Measurements from ENCODE around the gene CARNS1.

The CARNS1 gene, protein sequence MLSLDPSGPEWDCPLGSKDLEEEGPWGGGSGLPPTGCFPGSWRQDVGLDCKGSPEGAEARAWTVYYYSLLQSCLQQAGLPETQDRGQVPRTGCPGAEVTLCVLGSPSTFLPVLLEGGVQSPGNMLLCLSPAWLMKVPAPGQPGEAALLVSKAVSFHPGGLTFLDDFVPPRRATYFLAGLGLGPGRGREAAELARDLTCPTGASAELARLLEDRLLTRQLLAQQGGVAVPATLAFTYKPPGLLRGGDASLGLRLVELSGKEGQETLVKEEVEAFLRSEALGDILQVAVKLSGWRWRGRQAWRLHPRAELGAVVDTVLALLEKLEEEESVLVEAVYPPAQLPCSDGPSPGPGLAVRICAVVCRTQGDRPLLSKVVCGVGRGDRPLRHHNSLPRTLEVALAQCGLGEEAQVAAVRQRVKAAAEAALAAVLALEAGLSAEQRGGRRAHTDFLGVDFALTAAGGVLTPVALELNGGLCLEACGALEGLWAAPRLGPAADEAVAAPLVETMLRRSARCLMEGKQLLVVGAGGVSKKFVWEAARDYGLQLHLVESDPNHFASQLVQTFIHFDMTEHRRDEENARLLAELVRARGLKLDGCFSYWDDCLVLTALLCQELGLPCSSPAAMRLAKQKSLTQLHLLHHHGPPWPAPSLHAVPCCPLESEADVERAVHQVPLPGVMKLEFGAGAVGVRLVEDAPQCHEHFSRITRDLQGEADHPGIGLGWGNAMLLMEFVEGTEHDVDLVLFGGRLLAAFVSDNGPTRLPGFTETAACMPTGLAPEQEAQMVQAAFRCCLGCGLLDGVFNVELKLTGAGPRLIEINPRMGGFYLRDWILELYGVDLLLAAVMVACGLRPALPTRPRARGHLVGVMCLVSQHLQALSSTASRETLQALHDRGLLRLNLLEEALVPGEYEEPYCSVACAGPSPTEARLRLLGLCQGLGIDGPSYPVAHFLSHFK

GRCh38 chr11:67415501-67416304 lies at the start of gene CARNS1:
Gene CARNS1, plus strand, starts transcription at chr11:67415678. Its CDS starts 522 bp downstream, at chr11:67416200.
- DNase-seq, result no peak

DNA sequence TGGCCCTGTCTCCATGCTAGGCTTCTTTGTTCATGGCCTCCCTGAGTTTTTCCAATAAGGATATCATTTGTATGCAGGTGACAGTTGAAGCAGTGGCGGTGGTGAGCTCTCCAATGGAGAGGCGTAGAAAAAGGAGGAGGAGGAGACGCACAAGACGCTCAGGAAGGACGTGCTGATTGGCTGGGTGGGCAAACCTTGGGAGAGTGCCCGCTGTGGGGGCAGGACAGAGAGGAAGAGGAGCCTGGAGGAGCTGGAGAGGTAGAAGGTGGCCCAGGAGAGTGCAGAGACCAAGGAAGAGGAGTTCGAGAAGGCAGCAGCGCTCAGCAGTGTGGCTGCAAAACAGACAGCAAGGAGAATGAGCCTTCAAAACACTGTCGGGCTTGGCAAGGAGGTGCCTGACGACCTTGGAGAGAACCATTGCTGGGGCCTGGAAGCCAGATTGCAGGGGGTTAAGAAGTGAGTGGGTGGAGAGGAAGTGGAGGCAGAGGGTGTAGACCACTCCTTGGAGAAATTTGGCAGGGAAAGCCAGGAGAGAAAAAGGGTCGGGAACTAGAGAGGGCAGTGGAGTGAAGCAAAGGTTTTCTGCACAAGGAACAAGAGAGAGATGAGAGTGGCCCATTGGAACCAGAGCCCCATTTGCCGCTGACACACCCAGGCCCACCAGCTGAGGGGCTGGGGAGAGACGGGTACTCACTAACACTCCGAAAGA lies 49.6 kb upstream of the CARNS1 start:
- no peak for DNase-seq

GRCh38 chr11:67366546-67366945 lies 48.9 kb upstream of the CARNS1 start:
- DNase-seq, result no peak

- no peak for DNase-seq
Observed at GRCh38 chr11:67366961-67367760, 48.3 kb upstream of the CARNS1 start.

DNA sequence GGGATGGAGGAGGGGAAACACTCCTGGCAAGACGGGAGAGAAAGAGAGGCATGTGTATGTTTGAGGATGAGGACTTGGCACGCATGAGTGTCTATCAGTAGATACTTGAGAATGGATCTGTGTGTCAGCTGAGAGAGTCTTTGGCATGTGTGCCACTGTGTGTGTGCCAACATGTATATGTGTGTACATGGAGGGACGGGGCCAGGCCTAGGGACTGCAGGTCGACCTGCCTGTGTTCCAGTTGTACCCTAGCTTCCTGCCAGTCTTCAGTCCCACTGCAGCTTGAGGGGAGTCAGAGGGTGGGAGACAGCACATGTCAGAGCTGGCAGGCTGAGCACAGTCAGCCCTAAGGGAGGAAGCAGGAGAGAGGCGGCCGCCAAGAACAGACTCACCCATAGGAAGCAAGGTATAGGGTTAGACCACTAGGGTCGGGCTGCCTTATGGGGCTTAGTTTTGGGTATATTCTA lies 47.7 kb upstream of the CARNS1 start:
- DNase-seq, result no peak

DNA sequence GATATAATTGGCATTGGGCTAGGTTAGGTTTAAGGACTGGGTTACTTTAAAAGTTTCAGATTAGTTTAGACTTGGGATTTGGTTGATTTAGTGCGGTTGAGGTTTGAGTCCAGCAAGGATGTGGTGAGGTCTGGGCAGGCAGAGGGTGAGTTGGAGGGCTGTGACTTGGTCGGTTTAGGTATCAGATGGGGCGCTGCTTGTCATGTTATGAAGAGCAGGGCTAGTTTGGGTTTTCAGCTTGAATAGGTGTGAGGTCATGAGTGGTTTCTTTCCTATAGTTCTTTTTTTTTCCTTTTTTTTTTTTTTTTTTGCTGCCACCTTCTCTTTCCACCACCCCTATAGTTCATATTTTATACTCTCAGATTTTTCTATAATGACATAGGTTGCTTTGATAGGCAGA lies 46.9 kb upstream of the CARNS1 start:
- no peak for DNase-seq

DNA sequence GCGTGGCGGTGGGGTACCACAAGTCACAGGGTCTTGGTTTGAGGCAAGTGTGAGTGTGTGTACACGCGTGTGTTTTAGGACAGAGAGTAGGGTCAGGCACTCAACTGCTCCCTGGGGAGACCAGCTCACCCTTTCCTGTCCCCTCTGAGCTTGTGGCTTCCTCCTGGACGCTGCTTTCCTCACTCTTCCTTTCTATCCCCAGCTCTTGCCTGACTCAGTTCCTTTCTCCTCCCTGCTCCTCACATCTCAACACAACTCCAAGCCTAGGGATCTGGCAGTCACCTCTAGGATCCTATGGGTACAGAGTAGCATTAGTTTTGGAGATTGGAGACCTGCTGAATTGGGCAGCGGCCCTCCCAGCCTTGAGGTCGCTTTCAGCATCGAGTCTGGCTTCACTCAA lies 46.2 kb upstream of the CARNS1 start:
- no peak for DNase-seq

GRCh38 chr11:67369801-67370284 lies 45.6 kb upstream of the CARNS1 start:
- DNase-seq, result no peak

DNA sequence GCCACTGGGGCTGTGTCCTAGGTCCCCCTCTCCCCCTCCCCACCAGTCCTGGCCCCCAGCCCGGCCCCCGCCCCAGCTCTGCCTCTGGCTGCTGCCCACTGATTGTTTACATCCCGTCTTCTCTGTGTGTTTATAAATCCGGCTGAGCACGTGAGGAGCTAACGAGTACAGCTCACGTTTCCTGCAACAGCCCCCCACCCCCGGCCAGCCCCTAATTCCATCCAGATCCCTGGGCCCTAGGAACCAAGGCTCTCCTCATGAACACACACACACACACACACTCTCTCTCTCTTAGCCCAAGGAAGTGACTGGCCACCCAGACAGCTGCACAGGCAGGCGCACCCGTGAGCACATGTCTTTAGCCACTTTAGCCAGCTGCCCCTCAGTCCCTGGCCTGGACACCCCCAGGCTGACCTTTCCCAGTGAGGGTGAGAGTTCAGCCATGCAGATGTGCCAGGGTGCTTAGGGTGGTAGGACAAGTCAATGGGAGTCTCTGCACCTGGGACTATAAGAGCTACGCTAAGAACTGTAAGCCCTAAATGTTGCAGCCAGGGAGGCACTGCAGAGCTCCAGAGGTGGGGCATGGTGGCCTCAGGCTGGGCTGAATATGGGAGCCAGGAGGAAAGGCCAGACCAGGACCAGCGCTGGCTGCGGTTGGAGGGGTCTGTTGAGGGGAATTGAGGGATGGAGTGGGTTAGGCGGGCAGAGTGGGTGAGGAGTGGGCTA lies 45.0 kb upstream of the CARNS1 start:
- no peak for DNase-seq

DNA sequence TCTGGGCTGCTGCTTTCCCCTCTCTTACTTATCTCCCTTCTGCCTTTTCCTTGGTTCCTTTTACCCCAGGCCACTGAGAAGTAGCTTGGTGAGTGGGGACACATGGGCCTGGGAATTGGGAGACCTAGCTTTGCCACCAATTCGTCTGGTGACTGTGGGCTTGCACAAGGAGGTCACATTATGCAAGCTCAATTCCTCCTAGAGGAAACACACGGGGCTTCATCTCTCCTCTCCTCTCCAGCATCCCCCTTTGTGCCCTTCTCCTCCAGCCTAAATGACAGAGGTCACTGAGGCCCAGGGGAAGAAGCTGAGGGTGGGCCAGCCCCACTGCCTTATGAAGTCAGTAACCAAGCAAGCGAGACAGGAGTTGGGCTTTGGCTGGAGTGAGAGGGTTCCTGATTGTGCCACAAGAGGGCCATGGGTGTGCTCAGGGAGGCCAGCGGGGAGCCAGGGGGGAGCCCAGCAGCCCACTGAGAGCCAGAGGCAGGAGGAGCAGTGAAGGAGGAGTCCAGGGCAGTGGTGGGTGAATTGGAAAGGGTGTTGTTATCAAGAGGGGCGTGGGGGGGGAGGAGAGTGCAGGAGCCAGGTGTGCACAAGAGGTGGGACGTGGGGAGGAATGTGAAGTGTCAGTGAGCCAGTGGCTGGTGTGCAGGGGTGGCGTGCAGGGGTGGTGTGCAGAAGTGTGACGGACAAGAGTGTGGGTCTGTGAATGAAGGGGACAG lies 44.1 kb upstream of the CARNS1 start:
- peak; percentile 34 for DNase-seq

DNA sequence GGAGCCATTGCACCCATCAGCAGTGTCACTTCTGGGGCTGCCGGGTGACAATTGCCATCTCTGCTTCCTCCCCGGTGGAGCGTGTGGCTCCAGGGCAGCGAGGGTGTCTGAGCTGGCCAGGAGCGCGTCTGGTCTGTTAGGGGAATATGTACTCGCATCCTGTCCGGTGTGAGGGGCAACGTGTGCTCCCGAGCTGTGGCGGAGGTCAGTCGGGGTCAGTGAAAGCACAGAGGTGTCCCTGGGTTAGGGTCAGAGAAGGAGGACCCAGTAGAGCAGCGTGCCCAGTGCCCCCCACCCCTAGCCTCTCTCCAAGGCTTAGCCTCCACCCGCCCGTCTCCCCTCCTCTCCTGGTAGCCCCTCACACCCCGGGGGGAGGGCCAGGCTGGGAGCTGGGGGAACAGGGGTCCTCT lies 43.6 kb upstream of the CARNS1 start:
- no peak for DNase-seq

GRCh38 chr11:67372321-67372992 lies 43.0 kb upstream of the CARNS1 start:
- DNase-seq, result no peak

GRCh38 chr11:67372993-67373647 lies 42.4 kb upstream of the CARNS1 start, which contains the start of gene CLCF1:
Gene CLCF1, minus strand, starts transcription at chr11:67373598. Its CDS starts 59 bp downstream, at chr11:67373539.
- DNase-seq, result peak; percentile 26

GRCh38 chr11:67373648-67374570 lies 41.6 kb upstream of the CARNS1 start:
- DNase-seq, result peak; percentile 75

- no peak for DNase-seq
Observed at GRCh38 chr11:67374571-67375281, 40.8 kb upstream of the CARNS1 start.

- no peak for DNase-seq
Observed at GRCh38 chr11:67375320-67376055, 40.0 kb upstream of the CARNS1 start.
